Measurements from ENCODE around the gene SFT2D2. TPM values are rescaled to one million over a fixed set of nuclear protein-coding genes. Genes with fewer than 3 reads are reported as not detected.

The SFT2D2 gene
- polyA plus RNA-seq, 1 experiment, result 19.2 TPM

GRCh38 chr1:168256164-168256563 is 30.4 kb downstream of the SFT2D2 start:
- no peaks in the 10 kb centered on the region for H3K36me3 ChIP-seq (ENCODE audit: control insufficient read depth, insufficient read depth, low read length)
- ChIA-PET POLR2A (no interaction called here), CTCF (interaction anchor here (1.3 kb wide), 1 partner anchor 21 kb away, joined by 4 read pairs; no protein-coding TSS in a partner anchor)
- no peak overlapping the region for H3K4me3 ChIP-seq (ENCODE audit: low read depth, low read length)
- H3K27me3 ChIP-seq (ENCODE audit: control insufficient read depth, insufficient read depth, low read length), result no peaks in the 10 kb centered on the region
- no peak for TF ChIP-seq CTCF (IDR thresholded peaks at IDR 0.05; ENCODE audit: insufficient read depth, low read depth, low read length)
- DNase-seq (ENCODE audit: low read depth), result no peak

GRCh38 chr1:168257397-168257796 is 31.6 kb downstream of the SFT2D2 start:
- no peak for DNase-seq (ENCODE audit: low read depth)
- no peak for TF ChIP-seq CTCF (IDR thresholded peaks at IDR 0.05; ENCODE audit: insufficient read depth, low read depth, low read length)
- no peak overlapping the region for H3K4me3 ChIP-seq (ENCODE audit: low read depth, low read length)
- no peaks in the 10 kb centered on the region for H3K27me3 ChIP-seq (ENCODE audit: control insufficient read depth, insufficient read depth, low read length)
- POLR2A ChIA-PET, result no interaction called here
- no peaks in the 10 kb centered on the region for H3K36me3 ChIP-seq (ENCODE audit: control insufficient read depth, insufficient read depth, low read length)
- CTCF ChIA-PET, result interaction anchor here (0.6 to 0.8 kb wide), 2 partner anchors 11 to 110 kb away, joined by 3 read pairs; no protein-coding TSS in a partner anchor

GRCh38 chr1:168259567-168259966 is 33.8 kb downstream of the SFT2D2 start:
- no peaks in the 10 kb centered on the region for H3K27me3 ChIP-seq (ENCODE audit: control insufficient read depth, insufficient read depth, low read length)
- ChIA-PET POLR2A (no interaction called here), CTCF (interaction anchor here (0.8 kb wide), 1 partner anchor 40 kb away, joined by 3 read pairs; no protein-coding TSS in a partner anchor)
- H3K36me3 ChIP-seq (ENCODE audit: control insufficient read depth, insufficient read depth, low read length), result peaks cover 4% of the 10 kb centered on the region; the same call in 1 of the 2 replicates
- no peak overlapping the region for H3K4me3 ChIP-seq (ENCODE audit: low read depth, low read length)
- TF ChIP-seq CTCF (IDR thresholded peaks at IDR 0.05; ENCODE audit: insufficient read depth, low read depth, low read length), result no peak
- no peak for DNase-seq (ENCODE audit: low read depth)

- ChIA-PET CTCF (interaction anchor here (0.8 kb wide), 1 partner anchor 39 kb away, joined by 3 read pairs; no protein-coding TSS in a partner anchor), POLR2A (no interaction called here)
Observed at GRCh38 chr1:168260393-168260792, 34.6 kb downstream of the SFT2D2 start.

GRCh38 chr1:168261390-168261789 is 35.6 kb downstream of the SFT2D2 start:
- POLR2A ChIA-PET, result interaction anchor here (0.7 kb wide), 1 partner anchor 24 kb away, joined by 4 read pairs; no protein-coding TSS in a partner anchor
- CTCF ChIA-PET, result no interaction called here
- TF ChIP-seq CTCF (IDR thresholded peaks at IDR 0.05; ENCODE audit: insufficient read depth, low read depth, low read length), result no peak
- peak; percentile 65 for DNase-seq (ENCODE audit: low read depth)
- Histone ChIP-seq H3K36me3 (ENCODE audit: control insufficient read depth, insufficient read depth, low read length) (peaks cover 8% of the 10 kb centered on the region; the same call in 1 of the 2 replicates), H3K27me3 (ENCODE audit: control insufficient read depth, insufficient read depth, low read length) (no peaks in the 10 kb centered on the region), H3K4me3 (ENCODE audit: low read depth, low read length) (no peak overlapping the region)

More at GRCh38 chr1:168260393-168260792, 34.6 kb downstream of the SFT2D2 start:
- no peak for TF ChIP-seq CTCF (IDR thresholded peaks at IDR 0.05; ENCODE audit: insufficient read depth, low read depth, low read length)
- H3K4me3 ChIP-seq (ENCODE audit: low read depth, low read length), result no peak overlapping the region
- no peak for DNase-seq (ENCODE audit: low read depth)
- H3K36me3 ChIP-seq (ENCODE audit: control insufficient read depth, insufficient read depth, low read length), result peaks cover 6% of the 10 kb centered on the region; the same call in 1 of the 2 replicates
- no peaks in the 10 kb centered on the region for H3K27me3 ChIP-seq (ENCODE audit: control insufficient read depth, insufficient read depth, low read length)

All from BJ (cell line).